BLaER1 treated with 17β-estradiol and CSF1 and Interleukin-3, amounts not matched to agents 10 nM and 100 nM (cell line): Measurements from ENCODE around the gene GBP6.
"Not testable (repeated sequence)": the region's sequence is repeated elsewhere in the genome, so short reads cannot be mapped to it uniquely, and the experiment has no call there.

ENCODE experiments used
- H3K27ac ChIP-seq, 11 experiments: shearing (Covaris generic); formaldehyde crosslinking; 2 replicates each; pipeline ENCODE4 v1.8.1; 2022
- H3K27me3 ChIP-seq, 11 experiments: shearing (Covaris generic); formaldehyde crosslinking; 2 replicates each; pipeline ENCODE4 v1.8.1; 2022
- H3K36me3 ChIP-seq, 11 experiments: shearing (Covaris generic); formaldehyde crosslinking; 2 replicates each; pipeline ENCODE4 v1.8.1; 2022
- H3K4me1 ChIP-seq, 10 experiments: shearing (Covaris generic); formaldehyde crosslinking; 2 replicates each; pipeline ENCODE4 v1.8.1; 2022
- H3K4me2 ChIP-seq, 11 experiments: shearing (Covaris generic); formaldehyde crosslinking; 2 replicates each; pipeline ENCODE4 v1.8.1; 2022
- H3K4me3 ChIP-seq, 10 experiments: shearing (Covaris generic); formaldehyde crosslinking; 2 replicates each; pipeline ENCODE4 v1.8.1; 2022
- H3K9ac ChIP-seq, 11 experiments: shearing (Covaris generic); formaldehyde crosslinking; 2 replicates each; pipeline ENCODE4 v1.8.1; 2022
- H3K9me3 ChIP-seq, 11 experiments: shearing (Covaris generic); formaldehyde crosslinking; replicated peaks in 1 of 11; 2 replicates each; pipeline ENCODE4 v1.8.1; 2022
- H4K20me1 ChIP-seq, 11 experiments: shearing (Covaris generic); formaldehyde crosslinking; 2 replicates each; pipeline ENCODE4 v1.8.1; 2022
- Cebpa-rat ChIP-seq, 11 experiments: shearing (Covaris generic); IDR thresholded peaks; 2 replicates each; pipeline ENCODE4 v1.8.1; 2022

Gene GBP6

GRCh38 chr1:89363196-89363595 lies 663 bp upstream of the GBP6 start:
- peak overlapping the region in 10 of 11 experiments; percentile 7 to 72 (median 57); a peak in 17 of 22 replicates for H3K4me2 ChIP-seq

GRCh38 chr1:89364954-89365550 lies 1.2 kb downstream of the GBP6 start:
- Histone ChIP-seq H3K9me3 (no peaks in the 10 kb centered on the region), H3K27me3 (no peaks in the 10 kb centered on the region), H3K4me1 (peaks cover 4 to 19% (median 17%) of the 10 kb centered on the region in 10 experiments; a peak in 19 of 20 replicates), H3K9ac (no peak overlapping the region), H3K36me3 (no peaks in the 10 kb centered on the region), H4K20me1 (no peaks in the 10 kb centered on the region), H3K4me3 (no peak overlapping the region), H3K4me2 (no peak overlapping the region), H3K27ac (no peak overlapping the region)
- TF ChIP-seq Cebpa-rat (IDR thresholded peaks at IDR 0.05), result no peak

More at GRCh38 chr1:89363196-89363595, 663 bp upstream of the GBP6 start:
- no peaks in the 10 kb centered on the region for H3K9me3 ChIP-seq
- H3K27ac ChIP-seq, result peak overlapping the region in 1 of 11 experiments; percentile 24; a peak in 1 of 22 replicates
- H3K4me3 ChIP-seq, result no peak overlapping the region
- no peaks in the 10 kb centered on the region for H4K20me1 ChIP-seq
- no peak for TF ChIP-seq Cebpa-rat (IDR thresholded peaks at IDR 0.05)
- H3K4me1 ChIP-seq, result peaks cover 4 to 19% (median 17%) of the 10 kb centered on the region in 10 experiments; a peak in 19 of 20 replicates
- H3K9ac ChIP-seq, result no peak overlapping the region
- no peaks in the 10 kb centered on the region for H3K36me3 ChIP-seq
- H3K27me3 ChIP-seq, result no peaks in the 10 kb centered on the region

GRCh38 chr1:89367221-89367620 lies 3.4 kb downstream of the GBP6 start:
- Histone ChIP-seq H3K4me1 (peaks cover 4 to 19% (median 17%) of the 10 kb centered on the region in 10 experiments; a peak in 19 of 20 replicates), H3K27ac (no peak overlapping the region), H3K27me3 (no peaks in the 10 kb centered on the region), H3K4me3 (no peak overlapping the region), H3K4me2 (no peak overlapping the region), H3K9ac (no peak overlapping the region), H4K20me1 (no peaks in the 10 kb centered on the region), H3K9me3 (no peaks in the 10 kb centered on the region), H3K36me3 (no peaks in the 10 kb centered on the region)
- TF ChIP-seq Cebpa-rat (IDR thresholded peaks at IDR 0.05), result no peak

- TF ChIP-seq Cebpa-rat (IDR thresholded peaks at IDR 0.05), result no peak
- Histone ChIP-seq H3K9me3 (peaks cover 0 to 7% (median 0%) of the 10 kb centered on the region in 11 experiments; a peak in 5 of 22 replicates), H3K4me3 (no peak overlapping the region), H3K27me3 (no peaks in the 10 kb centered on the region), H4K20me1 (no peaks in the 10 kb centered on the region), H3K9ac (no peak overlapping the region), H3K4me2 (no peak overlapping the region), H3K4me1 (peaks cover 0 to under 1% (median 0%) of the 10 kb centered on the region in 10 experiments; a peak in 2 of 20 replicates), H3K36me3 (no peaks in the 10 kb centered on the region), H3K27ac (no peak overlapping the region)
Measured at GRCh38 chr1:89369331-89369730, 5.5 kb downstream of the GBP6 start.

GRCh38 chr1:89373810-89374209 lies 10.0 kb downstream of the GBP6 start:
- not testable (repeated sequence) for H3K36me3 ChIP-seq, H3K4me1 ChIP-seq, H3K4me3 ChIP-seq, H3K27ac ChIP-seq, H3K4me2 ChIP-seq, H3K27me3 ChIP-seq, H3K9ac ChIP-seq, H3K9me3 ChIP-seq, H4K20me1 ChIP-seq

GRCh38 chr1:89378001-89378400 lies 14.1 kb downstream of the GBP6 start:
- no peaks in the 10 kb centered on the region for H4K20me1 ChIP-seq
- no peak overlapping the region for H3K4me3 ChIP-seq
- peaks cover 0 to 8% (median 0%) of the 10 kb centered on the region in 11 experiments; a peak in 5 of 22 replicates for H3K9me3 ChIP-seq
- no peak overlapping the region for H3K27ac ChIP-seq
- H3K27me3 ChIP-seq, result no peaks in the 10 kb centered on the region
- TF ChIP-seq Cebpa-rat (IDR thresholded peaks at IDR 0.05), result no peak
- no peak overlapping the region for H3K4me2 ChIP-seq
- no peak overlapping the region for H3K9ac ChIP-seq
- H3K4me1 ChIP-seq, result no peaks in the 10 kb centered on the region
- no peaks in the 10 kb centered on the region for H3K36me3 ChIP-seq

- TF ChIP-seq Cebpa-rat (IDR thresholded peaks at IDR 0.05), result no peak
- H4K20me1 ChIP-seq, result no peaks in the 10 kb centered on the region
- H3K27me3 ChIP-seq, result no peaks in the 10 kb centered on the region
- H3K4me1 ChIP-seq, result no peaks in the 10 kb centered on the region
- H3K9me3 ChIP-seq, result no peaks in the 10 kb centered on the region
- H3K36me3 ChIP-seq, result no peaks in the 10 kb centered on the region
- H3K4me2 ChIP-seq, result no peak overlapping the region
- H3K9ac ChIP-seq, result no peak overlapping the region
- no peak overlapping the region for H3K27ac ChIP-seq
- no peak overlapping the region for H3K4me3 ChIP-seq
Measured at GRCh38 chr1:89381618-89382017, 17.8 kb downstream of the GBP6 start.

GRCh38 chr1:89382479-89382878 lies 18.6 kb downstream of the GBP6 start:
- Histone ChIP-seq H3K27ac (no peak overlapping the region), H3K4me2 (no peak overlapping the region), H3K9ac (no peak overlapping the region), H3K4me1 (no peaks in the 10 kb centered on the region), H3K9me3 (no peaks in the 10 kb centered on the region), H3K36me3 (no peaks in the 10 kb centered on the region), H3K27me3 (no peaks in the 10 kb centered on the region), H3K4me3 (no peak overlapping the region), H4K20me1 (no peaks in the 10 kb centered on the region)
- no peak for TF ChIP-seq Cebpa-rat (IDR thresholded peaks at IDR 0.05)

GRCh38 chr1:89383185-89383584 lies 19.3 kb downstream of the GBP6 start:
- Histone ChIP-seq H3K9me3 (no peaks in the 10 kb centered on the region), H3K36me3 (no peaks in the 10 kb centered on the region), H3K4me2 (no peak overlapping the region), H3K9ac (no peak overlapping the region), H3K4me3 (no peak overlapping the region), H3K27ac (no peak overlapping the region), H4K20me1 (no peaks in the 10 kb centered on the region), H3K27me3 (no peaks in the 10 kb centered on the region), H3K4me1 (no peaks in the 10 kb centered on the region)
- no peak for TF ChIP-seq Cebpa-rat (IDR thresholded peaks at IDR 0.05)

GRCh38 chr1:89390707-89391106 lies 26.8 kb downstream of the GBP6 start:
- TF ChIP-seq Cebpa-rat (IDR thresholded peaks at IDR 0.05), result no peak
- no peaks in the 10 kb centered on the region for H4K20me1 ChIP-seq
- H3K27ac ChIP-seq, result no peak overlapping the region
- H3K9ac ChIP-seq, result no peak overlapping the region
- H3K4me2 ChIP-seq, result no peak overlapping the region
- H3K9me3 ChIP-seq, result peaks cover 16 to 26% (median 20%) of the 10 kb centered on the region in 11 experiments
- H3K4me1 ChIP-seq, result no peaks in the 10 kb centered on the region
- no peak overlapping the region for H3K4me3 ChIP-seq
- H3K27me3 ChIP-seq, result no peaks in the 10 kb centered on the region
- no peaks in the 10 kb centered on the region; a peak in 1 of 22 replicates for H3K36me3 ChIP-seq
